Activated CD4-positive, alpha-beta T cell treated with anti-CD3 and anti-CD28 coated beads, Interleukin-2, amount 50 U/mL, for 48 hours (primary cell): ENCODE results near the gene MPPED1.

Experiments
- DNase-seq, 2 experiments: peaks; one replicate each; pipeline ENCODE4 v3.0.0-alpha.2; 2020

Gene MPPED1

GRCh38 chr22:43432883-43433415 lies 21.1 kb downstream of the MPPED1 start:
- DNase-seq: no peak

DNA sequence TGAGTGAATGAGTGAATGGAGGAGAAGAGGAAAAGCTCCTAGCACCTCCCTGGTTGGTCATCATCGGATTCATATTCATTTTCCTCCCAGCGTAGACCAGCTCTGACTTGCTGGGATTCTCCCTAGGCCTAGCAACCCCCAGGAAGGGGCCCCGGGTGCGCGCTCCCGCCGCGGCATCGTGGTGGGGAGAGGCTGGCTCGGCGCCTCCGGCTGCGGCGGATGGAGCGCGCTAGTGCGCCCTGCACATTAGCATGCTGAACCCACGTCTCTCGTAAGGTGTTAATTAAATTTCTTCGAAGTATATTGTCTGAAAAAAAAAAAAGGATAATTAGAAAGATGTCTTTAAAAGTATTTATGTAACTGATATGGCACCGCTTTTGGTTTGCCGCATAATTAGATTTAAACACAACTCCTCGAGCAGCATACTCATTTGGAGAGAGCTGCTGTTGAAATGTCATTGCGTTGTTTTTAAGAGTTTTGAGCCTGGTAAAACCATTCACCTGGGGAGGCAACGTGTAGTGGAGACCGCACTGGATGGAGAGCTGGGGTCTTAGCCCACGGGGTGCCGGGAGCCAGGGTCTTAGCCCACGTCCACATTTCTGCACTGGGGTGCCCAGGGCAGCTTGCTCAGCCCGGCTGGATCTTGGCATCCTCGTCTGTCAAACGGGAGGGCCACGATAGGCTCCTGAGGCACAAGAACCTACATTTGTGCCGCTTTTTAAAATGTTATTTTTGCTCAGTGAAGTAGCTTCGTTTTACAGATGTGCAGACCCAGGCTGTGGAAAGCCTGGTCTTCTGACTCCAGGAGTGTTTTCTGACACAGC lies 21.8 kb downstream of the MPPED1 start:
- no peak for DNase-seq

GRCh38 chr22:43434275-43434927 lies 22.6 kb downstream of the MPPED1 start:
- no peak for DNase-seq

- DNase-seq: no peak
Observed at GRCh38 chr22:43434928-43435311, 23.1 kb downstream of the MPPED1 start.

DNA sequence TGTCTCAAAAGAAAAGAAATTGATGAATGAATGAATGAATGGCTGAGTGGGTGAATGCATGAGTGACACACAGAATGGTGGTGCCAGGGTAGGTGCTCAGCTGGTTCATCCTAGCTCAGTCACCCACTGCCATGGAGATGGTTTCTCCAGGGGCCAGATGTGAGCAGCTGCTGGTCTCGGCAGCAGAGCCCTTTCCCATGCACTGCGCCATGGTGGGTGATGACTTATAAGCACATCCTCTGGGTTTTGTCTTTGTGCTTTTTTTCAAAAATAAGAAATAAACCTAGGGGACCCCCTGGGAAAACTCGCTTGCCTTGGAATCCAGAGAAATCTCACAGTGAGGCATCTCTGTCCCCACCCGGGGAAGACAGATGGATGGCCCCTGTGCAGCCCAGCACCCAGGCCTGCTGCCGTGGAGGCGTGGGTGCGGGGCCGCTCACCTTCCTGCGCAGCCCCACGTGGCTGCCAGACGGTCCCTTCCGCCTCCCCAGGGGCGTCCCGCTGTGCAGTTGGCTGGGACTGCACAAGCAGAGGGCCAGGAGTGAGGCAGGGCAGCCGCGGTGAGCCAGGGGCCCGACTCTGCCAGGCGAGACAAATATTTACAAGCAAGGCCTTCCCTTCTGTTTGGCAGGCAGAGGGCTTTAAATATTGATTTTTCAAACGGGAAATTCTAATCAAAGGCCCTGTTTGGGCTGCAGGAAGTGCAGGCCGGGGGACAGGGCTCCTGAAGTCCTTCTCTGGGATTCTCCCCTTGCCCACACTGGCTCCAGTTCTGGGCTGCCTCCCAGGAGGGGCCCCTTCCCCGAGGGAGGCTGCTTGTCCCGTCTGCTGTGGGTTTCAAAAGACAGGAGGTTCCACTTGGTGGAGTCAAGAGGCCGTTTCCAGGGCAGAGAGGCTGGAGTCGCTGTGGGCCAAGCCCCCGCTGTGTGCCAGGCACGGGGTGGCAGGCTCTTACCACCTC lies 24.3 kb downstream of the MPPED1 start:
- DNase-seq: no peak

- DNase-seq: no peak
Observed at GRCh38 chr22:43436868-43437267, 25.1 kb downstream of the MPPED1 start.

- DNase-seq: no peak
Observed at GRCh38 chr22:43437871-43438475, 26.2 kb downstream of the MPPED1 start.

DNA sequence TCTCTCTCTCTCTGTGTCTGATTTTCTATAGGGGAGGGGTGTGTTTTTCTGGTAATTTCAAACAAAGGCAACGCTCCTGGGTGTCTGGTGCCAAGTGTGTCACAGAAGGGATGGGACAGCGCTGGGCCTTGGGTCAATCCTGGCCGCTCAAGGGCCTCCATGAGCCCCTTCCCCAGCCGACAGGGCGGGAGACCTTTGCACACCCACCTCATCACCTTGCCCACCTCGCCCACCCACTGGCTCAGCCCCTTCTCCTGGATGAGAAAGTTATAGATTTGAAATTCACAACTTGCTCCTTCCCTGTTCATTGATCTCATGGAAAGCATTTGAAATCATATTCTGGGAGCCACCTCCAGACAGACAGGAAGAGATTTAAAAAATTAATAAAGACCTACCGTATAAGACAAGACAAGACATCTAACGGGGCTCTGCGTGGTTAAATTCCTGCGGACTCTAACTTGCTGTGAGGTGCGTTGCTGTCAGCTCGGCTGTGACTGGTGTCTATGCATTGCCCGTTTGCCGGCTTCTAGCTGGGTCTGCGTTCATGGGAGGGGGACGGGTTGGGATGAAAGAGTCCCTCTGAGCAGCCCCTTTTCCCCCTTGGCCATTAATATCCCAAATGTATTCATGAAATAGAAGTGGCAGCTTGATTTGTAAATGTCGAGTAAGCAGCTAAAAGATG lies 27.0 kb downstream of the MPPED1 start:
- no peak for DNase-seq

DNA sequence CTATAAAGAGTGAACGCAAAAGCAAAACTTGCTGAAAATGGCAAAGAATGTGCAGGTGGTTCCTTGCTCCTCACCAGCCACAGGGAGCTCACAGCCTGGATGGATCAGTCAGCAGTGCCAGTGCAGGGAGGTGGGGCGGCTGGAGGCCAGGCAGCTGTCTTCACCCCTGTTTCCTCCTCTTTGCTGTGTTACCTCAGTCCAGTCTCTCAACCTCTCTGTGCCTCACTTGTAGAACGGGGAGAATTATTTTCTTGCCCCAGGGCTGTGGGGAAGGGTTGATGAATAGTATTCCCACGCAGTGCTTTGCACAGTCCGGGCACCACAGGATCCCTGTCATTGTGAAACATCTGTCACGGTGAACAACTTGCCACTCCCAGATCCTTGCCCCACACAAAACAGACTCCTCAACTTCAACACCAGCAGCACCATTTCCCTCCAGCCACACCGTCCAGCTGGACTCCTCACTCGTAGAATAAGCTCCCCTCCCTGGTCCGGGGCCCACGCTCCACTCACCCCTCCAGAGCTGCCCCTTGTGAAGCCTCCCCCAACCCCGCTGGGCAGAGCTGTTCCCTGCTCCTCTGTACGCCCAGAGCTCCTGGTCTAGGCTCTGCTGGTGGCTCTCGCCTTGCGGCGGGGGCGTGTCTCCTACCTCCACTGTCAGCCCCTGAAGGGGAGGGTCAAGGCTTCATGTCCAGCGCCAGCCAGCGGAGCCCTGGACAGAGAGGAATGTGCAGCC lies 27.7 kb downstream of the MPPED1 start:
- no peak for DNase-seq

GRCh38 chr22:43440104-43440387 lies 28.2 kb downstream of the MPPED1 start:
- no peak for DNase-seq

DNA sequence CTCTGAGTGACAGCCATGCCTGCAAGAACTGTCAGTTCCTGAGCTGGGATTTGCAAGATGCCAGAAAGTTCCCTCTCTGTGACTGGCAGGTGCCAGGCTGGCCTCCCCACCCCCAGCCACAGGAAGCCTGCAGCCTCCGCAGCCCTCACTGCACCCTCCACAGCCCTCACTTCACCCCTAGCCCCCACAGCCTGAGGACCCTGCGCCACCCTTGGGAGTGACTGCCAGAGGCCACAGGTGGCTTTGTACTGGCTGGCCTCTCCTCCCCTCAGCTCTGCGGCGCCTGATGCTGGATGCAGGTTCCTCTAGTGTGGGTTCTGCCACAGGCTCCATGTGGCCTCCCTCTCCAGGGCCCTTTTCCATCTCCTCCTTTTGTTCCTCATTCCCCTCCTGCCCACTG lies 28.7 kb downstream of the MPPED1 start:
- DNase-seq: no peak

DNA sequence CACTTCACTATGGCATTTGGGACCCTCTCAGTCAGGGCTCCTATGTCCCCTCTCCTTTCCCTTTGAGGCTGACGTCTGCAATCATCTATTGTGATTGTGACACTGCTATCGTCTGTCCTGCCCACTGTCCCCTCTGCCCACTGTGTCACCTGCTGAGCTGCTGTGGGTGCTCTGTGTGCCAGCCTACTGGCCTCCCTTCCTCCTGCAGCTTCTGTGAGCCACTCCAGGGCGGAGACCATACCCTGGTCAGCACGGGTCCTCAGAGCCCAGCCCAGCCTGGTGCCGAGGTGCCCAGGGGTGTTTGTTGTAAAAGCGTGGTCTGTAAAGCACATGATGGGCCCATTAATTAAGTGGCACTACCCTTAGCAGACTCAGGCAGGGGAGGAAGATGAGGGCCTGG lies 29.4 kb downstream of the MPPED1 start:
- DNase-seq: no peak

DNA sequence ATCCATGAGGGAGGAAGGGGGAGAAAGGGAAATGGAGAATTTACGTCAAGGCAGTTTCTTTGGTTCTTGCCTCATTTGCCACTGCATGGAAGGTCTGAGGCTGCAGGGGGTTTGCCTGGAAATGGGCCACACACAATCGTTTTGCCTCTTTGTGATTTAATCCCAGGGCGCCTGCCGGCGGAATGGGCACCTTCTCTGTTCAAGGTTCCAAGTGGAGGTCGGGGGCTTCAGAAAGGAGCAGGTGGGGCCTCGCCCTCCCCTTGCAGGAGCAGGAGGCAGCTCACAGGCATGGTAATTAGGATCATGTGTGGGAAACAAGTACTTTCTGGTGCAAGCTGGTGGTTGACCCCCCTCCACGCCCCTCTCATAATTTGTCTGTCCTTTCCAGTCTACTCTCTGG lies 29.9 kb downstream of the MPPED1 start:
- DNase-seq: no peak

- DNase-seq: no peak
Observed at GRCh38 chr22:43442386-43443151, 30.8 kb downstream of the MPPED1 start.

GRCh38 chr22:43443152-43443471 lies 31.3 kb downstream of the MPPED1 start:
- DNase-seq: no peak

DNA sequence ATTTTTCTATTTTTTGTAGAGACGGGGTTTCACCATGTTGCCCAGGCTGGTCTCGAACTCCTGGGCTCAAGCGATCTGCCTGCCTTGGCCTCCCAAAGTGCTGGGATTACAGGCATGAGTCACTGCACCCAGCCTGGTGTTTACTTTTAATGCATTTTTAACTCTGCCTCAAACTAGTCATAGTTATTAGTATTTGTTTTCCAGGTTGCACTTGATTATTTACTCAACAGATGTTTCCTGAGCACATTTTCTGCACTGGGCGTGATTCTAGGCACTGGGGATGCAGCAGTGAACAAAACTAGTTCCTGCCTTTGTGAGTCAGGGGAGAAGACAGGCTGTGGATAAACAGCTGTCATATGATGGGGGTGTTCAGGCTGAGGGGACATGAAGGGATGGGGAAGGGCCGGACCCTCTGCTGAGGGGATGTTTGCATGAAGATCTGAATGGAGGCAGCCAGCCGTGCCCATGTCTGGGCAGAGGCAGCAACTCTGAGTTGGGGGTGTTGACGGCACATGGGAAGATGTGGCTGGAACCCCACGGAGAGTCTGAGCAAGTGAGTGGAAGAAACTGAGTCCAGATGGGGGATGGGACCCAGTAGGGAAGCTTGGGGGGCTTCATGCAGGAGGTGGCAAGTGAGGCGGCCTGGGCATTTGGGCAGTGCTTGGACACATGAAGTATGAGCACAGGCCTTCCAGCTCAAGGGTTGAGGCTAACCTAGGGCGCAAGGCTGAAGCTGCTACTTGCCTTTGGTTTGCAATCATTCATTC lies 34.4 kb downstream of the MPPED1 start:
- DNase-seq: no peak

- no peak for DNase-seq
Observed at GRCh38 chr22:43446916-43447315, 35.1 kb downstream of the MPPED1 start.

DNA sequence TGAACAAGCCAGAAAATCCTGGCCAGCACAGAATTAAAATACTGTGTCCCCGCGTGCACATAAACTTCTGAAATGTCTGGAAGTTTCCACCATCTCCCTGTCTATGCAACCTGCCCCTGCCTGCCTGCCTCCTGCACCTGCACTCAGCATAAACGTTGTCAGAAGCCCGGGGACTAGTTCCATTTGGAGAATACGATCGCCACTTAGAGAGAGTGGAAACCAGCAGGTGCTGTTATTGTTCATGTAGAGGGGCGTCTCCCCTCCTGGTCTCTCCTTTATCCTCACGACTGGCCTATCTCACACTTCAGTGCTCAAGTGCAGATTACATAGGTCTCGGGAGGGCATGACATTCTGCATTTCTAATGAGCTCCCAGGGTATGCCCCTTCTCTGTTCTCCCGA lies 35.6 kb downstream of the MPPED1 start:
- no peak for DNase-seq

- no peak for DNase-seq
Observed at GRCh38 chr22:43448048-43448447, 36.2 kb downstream of the MPPED1 start.

GRCh38 chr22:43449205-43449830 lies 37.5 kb downstream of the MPPED1 start:
- DNase-seq: no peak
